PC-9 (cell line): ENCODE measurements around the gene CNP.

ENCODE experiments used
- CTCF ChIP-seq: fragments of 200-600 bp; sonication (generic); conservative IDR thresholded peaks from 2 replicates; pipeline ENCODE4 v1.6.1; 2017; ENCODE audit warnings: mixed run types, antibody characterized with exemption, mild to moderate bottlenecking, moderate library complexity
- EZH2 ChIP-seq: fragments of 200-600 bp; sonication (generic); IDR thresholded peaks from 2 replicates; pipeline ENCODE4 v1.8.0; 2017; ENCODE audit warnings: antibody characterized with exemption, low read depth

DNA sequence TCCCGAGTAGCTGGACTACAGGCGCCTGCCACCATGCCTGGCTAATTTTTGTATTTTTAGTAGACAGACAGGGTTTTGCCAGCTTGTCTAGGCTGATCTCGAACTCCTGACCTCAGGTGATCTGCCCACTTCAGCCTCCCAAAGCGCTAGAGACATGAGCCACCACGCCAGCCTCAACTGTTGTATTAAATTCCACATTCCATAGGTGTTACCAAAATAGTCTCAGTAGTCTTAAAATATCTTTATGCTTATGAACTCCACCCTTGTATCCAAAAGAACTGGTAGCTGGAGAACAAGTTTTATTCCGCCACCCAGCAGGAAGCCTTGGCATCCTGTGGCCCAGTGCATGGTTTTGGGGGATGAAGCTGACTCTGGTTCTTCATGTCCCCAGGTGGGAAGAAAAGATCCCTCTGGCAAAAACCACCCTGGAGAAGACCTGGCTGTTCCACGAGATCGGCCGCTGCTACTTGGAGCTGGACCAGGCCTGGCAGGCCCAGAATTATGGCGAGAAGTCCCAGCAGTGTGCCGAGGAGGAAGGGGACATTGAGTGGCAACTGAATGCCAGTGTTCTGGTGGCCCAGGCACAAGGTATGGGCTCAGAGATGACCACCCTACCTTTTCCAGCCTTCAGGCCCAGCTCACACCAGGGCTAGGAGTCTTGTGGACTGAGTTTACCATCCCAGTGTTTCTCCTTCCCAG, 17.7 kb upstream of the CNP start:
- TF ChIP-seq CTCF (no peak), EZH2 (no peak)
